HG03432 (cell line): ENCODE data around the gene NUDT3.
"Not testable (repeated sequence)": the region's sequence is repeated elsewhere in the genome, so short reads cannot be mapped to it uniquely, and the experiment has no call there.

Experiments used
- ATAC-seq: cut with Tn5 transposase; IDR thresholded peaks from one replicate; pipeline ENCODE4 v1.9.1; 2021; ENCODE audit warnings: mild to moderate bottlenecking, moderate library complexity; ENCODE audit not compliant: unreplicated experiment

NUDT3 gene

DNA sequence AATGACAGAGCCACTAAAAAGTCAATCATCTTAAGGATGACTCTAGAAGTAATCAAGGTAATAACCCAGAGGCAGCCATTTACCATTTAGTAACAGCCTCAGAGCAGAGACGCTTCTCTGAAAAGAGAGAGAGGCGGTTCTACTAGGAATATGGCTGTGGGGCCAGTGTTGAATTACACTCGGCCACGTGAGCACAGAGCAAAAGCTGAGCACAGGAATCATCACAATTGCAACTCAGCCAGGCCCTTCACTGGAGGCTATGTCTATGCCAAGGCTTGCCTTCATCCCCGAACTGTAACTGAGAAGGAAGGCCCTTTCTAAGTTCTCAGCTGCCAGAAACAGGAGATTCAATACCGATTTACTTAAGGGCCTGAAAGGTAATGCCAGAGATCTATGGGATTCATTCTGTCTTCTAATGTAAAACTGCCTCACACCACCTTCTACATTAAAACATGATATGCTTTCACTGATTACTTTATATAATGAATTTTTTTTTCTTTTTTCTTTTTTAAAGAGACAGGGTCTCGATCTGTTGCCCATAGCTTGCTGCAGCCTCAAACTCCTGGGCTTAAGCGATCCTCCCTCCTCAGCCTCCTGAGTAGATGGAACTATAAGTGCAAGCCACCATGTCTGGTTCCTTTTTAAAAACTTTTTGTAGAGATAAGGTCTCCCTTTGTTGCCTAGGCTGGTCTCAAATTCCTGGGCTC is 67.6 kb downstream of the NUDT3 start:
- no peak for ATAC-seq

DNA sequence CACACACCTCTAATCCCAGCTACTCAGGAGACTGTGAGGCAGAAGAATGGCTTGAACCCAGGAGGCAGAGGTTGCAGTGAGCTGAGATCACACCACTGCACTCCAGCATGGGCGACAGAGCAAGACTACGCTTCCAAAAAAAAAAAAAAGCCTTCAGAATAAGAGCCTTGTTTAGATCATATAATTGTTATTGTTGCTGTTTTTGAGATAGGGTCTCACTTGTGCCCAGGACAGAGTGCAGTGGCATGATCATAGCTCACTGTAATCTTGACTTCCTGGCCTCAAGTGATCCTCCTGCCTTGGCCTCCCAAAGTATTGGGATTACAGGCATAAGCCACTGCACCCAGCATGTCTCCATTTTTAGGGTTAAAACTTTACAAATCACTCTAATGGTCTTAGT is 68.2 kb downstream of the NUDT3 start:
- not testable (repeated sequence) for ATAC-seq

DNA sequence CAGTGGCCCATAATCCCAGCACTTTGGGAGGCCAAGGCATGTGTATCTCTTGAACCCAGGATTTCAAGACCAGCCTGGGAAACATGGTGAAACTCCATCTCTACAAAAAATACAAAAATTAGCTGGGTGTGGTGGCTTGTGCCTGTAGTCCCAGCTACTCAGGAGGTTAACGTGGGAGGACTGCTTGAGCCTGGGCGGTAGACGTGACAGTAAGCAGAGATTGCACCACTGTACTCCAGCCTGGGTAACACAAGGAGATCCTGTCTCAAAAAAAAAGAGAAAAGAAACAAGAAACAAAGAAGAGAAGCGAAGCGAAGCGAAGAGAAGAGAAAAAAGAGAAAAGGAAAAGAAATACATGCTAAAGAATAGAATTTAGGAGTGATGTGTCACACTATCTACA is 69.2 kb downstream of the NUDT3 start:
- ATAC-seq = no peak

DNA sequence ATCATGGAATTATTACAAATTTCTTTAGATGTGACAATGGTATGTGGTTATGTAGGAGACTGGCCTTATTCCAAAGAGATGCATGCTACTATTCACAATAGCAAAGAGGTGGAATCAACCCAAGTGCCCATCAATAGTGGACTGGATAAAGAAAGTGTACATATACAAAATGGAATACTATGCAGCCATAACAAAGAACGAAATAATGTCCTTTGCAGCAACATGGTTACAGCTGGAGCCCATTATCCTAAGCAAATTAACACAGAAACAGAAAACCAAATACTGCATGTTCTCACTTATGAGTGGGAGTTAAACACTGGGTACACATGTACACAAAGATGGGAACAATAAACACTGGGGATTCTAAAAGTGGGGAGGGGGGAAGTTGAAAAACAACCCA is 69.7 kb downstream of the NUDT3 start:
- ATAC-seq = no peak

DNA sequence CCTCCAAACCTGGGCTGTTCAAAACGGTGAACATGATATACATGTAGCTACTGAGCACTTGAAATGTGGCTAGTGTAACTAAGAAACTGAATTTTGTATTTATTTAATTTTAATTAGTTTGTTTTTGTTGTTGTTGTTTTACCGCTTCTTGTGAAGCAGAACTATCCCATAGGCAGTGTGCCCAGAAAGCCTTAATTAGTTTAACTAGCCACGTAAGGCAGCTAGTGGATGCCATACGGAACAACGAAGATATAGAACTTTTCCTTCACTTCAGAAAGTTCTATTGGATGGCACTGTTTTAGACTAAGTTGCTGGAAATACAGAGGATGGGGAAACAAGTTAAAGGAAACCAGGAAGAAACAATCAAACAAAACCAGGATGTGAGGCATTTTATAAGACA is 70.6 kb downstream of the NUDT3 start:
- ATAC-seq = no peak

DNA sequence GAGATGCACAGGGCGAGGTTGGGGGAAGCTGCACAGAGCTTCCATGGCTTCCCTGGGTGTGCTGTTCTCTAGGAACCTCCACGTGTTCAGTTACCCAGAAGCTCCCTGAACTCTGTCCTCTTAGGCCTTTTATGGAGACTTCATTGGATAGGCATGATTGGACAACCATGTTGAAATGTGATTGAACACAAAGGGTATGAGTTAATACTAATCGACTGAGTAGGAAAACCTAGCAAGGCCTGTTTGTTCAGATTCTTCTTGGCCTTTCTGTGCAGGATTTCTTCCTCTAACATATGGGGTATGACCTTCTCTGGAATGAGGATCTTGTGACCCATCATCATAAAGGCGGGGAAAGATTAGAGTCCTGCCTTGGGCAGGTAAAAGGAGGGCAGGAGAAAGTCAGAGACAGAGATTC is 73.0 kb downstream of the NUDT3 start:
- no peak for ATAC-seq

DNA sequence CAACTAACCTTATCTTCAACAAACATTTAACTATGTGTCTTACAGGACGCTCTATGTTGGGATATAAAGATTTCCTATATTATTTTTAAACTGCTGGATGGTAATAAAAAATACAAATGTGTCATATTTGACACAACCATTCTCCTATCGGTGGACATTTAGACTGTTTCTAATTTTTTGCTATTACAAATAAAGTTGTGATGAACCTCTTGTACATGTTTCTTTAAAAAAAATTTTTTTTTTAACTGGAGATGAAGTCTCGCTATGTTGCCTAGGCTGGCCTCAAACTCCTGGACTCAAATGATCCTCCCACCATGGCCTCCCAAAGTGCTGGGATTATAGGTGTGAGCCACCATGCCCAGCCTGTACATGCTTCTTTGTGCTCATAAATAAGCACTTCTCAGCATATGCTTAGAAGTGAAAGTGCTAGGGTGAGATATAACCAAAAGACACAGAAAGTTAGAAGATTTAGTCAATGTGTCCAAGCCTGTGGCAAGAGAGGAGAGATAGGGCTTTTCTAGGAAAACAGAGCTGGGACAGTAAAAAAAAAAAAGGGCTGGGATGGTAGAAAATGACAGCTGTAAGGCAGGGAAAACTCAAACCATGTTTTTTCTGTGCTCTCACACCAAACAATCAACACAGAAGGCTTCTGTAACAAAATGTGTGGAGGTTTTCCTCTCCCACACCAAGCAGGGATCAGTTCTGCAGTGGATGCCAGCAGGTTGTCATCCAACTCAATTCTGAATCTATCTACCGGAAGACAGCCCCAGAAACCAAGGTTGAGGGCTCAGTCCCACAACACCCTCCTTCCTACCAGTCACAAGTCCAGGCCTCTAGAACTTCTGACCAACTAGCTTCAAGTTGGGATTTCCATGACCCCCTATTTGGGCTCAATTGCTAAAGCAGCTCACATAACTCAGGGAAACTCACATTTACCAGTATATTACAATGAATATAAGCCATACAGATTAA is 73.7 kb downstream of the NUDT3 start:
- ATAC-seq = no peak

DNA sequence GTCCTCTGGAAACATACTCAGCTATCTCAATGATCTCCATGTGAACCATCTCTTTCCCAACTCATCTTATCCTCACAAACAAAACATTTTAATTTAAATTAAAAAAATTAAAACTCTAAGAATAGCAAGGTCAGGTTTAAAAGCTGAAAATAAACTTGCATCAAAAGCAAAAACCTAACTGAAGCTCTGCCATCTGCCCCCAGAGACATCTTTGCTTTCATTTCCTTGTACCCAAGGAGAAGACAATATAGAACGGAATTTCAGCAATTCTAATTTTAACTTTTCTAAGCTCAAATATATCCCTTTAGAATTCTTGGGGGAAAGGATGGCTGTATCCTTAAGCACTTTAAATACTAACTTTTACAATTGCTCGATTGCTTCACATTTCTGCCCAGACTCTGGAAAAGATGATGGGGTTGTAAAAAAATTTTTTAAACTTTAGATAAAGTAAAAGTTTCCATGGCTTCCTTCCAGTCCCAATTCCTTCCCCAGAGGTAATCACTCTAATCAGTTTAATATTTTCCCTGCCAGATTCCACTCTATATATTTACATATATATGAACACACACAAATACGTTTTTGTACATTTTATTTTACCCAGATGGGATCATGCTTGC is 74.5 kb downstream of the NUDT3 start:
- ATAC-seq = no peak

DNA sequence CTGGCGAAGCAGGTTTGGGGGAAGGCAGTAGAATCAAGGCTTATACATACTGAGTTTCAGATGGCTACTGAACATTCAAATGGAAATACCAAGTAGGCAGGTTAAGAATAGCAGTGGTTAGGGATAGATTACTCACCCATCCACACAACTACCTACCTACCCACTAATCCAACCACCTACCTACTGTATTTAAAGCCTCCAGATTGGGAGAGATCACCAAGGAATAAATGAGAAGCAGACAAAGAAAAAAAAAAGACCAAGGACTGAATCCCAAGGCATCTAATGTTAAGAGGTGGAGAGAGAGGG is 75.3 kb downstream of the NUDT3 start:
- ATAC-seq = no peak

DNA sequence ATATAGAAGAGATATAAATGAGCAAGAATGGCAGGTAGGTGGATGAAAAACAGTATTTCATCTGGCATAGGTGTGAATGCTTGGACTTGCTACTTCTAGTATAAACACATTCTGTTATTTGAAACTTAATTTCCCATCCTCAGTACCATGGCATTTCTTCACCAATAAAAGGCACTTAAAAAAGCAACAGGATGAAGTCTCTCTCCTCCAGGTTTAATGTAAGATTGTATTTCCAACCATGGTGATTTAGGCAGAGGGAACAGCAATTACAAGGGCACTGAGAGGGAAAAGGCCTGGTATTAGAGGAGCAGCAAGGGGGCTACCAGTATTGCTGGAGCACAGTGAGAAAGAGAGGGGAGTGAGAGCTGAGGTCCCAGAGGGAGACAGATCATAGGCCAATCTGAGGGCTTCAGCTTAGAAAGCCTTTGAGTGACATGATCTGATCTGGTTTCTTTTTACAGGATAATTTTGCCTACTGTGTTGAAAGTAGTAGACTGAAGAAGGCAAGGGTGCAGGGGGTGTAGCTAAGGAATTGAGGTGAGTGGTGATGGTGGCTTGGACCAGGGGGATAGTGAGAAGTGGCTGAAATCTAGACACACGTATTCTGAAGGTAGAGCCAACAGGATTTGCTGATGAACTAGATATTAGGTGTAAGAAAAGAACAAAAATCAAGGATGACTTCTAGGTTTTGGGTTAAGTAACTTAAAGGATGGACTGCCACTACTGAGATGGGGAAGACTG is 75.9 kb downstream of the NUDT3 start:
- ATAC-seq = no peak

DNA sequence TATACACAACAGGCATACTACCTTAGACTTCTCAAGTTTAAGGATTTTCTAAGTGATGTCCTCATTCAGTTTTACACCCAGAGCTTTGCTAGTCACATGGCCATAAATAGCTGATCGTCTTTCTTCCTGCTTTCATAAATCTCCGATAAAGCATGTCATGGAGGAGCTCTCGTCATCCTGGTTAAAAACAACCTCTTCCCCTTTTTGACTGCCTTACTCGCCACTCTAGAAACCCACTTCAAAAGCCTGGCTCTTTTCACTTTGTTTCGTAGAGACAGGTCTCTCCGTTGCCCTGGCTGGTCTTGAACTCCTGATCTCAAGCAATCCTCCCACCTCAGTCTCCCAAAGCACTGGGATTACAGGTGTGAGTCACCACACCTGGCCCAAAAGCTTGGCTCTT is 76.7 kb downstream of the NUDT3 start:
- no peak for ATAC-seq

DNA sequence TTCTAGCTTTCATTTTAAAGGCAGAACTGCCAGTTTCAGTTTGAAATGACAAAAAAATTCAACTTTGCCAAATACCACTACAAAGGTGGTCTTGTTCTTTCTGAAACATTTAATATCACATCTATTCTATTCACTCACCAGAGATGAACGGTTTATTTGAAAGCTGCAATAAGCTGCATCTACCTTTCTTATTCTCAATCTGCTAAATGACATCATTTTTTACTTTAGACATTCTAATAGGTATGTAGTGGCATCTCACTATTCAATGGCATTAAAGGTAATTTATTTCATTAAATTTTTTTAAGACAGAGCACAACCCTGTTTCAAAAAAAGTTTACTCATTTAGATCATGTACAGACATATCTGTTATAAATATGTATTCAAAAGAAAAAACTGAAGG is 77.2 kb downstream of the NUDT3 start:
- ATAC-seq = no peak

DNA sequence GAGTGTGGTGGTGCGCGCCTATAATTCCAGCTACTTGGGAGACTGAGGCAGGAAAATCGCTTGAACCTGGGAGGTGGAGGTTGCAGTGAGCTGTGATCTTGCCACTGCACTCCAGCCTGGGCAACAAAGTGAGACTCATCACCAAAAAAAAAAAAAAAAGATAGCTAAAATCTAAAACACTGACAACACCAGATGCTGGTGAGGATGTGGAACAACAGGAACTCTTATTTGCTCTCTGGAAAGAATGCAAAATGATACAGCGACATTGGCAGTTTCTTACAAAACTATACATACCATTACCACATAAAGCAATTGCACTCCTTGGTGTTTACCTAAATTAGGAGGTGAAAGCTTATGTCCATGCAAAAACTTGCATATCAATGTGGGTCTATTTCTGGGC is 80.2 kb downstream of the NUDT3 start:
- no peak for ATAC-seq

DNA sequence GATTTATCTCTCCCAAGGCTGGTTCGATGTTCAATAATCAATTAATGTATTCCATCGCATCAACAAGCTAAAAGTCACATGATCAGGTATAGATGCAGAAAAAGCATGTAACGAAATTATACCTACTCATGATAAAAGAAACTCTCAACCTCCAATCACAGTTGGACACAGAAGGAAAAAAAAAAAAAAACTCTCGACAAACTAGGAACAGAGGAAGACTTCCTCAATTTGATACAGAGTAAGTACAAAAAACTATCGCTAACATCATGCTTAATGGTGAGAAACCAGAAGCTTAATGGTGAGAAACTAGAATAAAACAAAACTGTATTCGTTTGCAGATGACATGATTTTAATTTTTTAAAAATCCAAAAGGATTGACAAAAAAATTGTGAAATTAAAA is 81.7 kb downstream of the NUDT3 start:
- no peak for ATAC-seq

DNA sequence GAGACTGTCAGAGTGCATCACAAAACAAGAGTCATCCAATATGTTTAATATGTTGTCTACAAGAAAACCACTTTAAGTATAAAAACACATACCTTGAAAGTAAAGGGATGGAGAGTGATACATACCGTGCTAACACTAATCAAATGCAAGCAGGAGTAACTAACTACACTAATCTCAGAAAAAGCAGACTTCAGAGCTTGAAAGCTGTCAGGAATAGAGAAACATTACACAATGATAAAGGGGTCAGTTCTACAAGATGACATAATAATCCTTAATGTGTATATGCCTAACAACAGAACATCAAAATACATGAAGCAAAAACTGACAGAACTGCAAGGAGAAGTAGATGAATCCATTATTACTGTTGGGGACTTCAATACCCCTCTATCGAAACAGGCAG is 84.0 kb downstream of the NUDT3 start:
- ATAC-seq = no peak

DNA sequence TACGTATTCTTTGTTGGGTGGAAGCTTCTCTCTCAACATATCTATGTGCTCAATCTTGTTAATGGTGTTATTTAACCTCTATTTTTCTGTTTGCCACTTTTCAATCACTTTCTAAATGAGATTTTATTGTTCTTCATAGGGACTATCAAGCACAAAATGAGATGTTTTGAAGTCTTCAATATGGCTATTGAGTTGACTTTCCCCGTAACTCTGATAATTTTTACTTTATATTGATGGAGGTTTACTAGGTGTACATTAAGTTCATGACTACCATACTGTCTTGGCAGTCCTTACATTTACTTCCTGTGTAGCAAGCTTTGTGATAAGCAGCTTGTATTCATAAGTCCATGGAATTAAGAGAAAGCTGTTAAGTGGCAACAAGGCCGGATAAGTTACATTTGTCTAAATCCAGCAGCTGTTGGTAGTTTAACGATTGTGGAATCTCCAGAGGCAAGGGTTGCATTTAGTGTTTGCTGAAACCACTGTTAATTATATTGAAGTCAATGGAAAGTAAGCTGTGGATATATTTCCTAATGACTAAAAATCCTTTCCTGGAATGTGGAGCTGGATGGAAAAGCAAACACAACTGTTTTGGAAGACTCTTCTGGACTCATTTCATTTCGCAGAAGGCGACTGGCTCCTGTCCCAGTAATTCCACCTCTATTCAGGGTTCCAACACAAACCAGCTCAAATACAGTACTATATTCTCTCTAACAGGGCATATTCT is 86.3 kb downstream of the NUDT3 start:
- no peak for ATAC-seq

DNA sequence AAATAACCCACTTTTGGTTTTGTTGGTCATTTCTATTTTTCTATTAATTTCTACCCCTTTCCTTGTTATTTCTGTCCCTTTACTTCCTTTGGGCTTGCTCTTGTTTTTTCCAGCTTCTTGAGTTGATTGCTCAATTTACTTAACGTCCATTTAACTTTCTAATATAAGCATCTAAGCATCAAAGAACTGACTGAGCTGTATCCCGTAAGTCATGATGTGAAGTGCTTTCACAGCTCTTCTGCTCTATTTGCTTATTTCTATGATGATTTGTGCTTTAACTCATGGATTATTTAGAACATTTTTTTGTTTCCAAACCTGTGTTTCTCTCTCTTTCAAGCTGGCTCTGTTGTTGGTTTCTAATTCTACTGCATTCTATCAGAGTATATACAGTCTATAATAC is 87.0 kb downstream of the NUDT3 start:
- ATAC-seq = no peak

DNA sequence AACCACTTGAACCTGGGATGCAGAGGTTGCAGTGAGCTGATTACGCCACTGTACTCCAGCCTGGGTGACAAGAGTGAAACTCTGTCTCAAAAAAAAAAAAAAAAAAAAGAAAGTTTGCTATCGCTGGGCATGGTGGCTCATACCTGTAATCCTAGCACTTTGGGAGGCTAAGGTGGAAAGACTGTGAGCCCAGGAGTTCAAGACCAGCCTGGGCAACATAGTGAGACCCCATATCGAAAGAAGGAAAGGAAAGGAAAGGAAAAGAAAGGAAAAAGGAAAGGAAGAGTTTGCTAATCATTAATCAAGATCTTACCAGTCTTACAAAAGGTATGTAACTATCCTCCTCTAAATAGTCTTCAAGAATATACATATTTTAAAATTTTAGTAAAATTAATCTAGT is 88.3 kb downstream of the NUDT3 start:
- no peak for ATAC-seq

DNA sequence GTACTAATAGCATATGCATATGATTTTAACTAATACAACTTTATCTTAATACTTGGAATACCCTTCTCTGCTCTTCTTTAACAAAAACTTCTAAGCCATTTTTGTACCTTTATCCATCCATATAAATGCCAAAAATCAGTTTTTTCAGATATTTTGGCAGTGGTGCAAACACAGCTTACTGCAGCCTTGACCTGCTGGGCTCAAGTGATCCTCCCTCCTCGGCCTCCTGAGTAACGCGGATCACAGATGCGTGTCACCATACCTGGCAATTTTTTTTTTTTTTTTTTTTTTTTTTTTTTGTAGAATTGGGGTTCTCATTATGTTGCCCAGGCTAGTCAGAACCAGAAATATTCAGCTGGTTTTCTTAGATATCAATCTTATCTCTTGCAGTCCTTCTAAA is 89.5 kb downstream of the NUDT3 start:
- no peak for ATAC-seq

DNA sequence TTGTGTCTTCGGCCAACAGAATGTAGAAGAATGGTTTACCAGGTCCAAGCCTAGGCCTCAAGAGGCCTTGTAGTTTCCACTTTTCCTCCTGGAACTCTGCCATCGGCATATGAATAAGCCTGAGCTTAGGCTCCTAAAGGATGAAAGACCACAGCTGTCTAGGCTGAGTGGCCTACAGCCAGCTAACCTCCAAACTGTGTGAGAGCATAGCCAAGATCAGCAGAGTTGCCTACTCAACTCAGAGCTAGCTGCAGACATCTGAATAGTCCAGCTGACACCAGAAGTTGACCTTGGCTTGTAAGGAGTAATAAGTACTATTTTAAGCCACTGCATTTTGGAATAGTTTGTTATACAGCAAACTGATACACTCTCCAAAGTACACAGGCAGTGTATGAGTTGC is 91.1 kb downstream of the NUDT3 start:
- ATAC-seq = no peak

DNA sequence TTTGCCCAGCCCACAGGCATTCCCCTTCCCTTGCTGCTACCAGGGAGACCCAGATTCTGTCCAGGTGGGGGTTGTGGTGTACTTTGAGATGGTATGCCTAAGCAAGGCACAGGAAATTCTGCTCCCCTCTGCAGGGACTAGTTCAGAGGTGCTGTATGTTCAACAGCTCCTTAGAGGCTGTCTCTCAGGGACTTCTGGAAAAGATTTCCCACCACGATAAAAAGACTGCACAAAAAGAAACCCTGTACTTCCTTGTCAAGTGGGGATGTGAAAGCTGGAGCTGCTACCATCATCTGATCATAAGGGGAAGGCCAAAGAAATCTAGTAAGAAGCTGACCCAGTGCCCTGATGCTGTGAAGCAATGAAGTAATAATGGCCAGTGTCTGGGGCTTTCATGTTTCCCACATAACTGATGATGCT is 92.1 kb downstream of the NUDT3 start:
- ATAC-seq = no peak
